Esophagus muscularis mucosa (tissue), 4 donors: Measurements from ENCODE around the gene DUXB.

Experiments
- EP300 ChIP-seq: sonication (generic); formaldehyde crosslinking; IDR thresholded peaks from one replicate; pipeline ENCODE4 v1.6.1; 2017; ENCODE audit warnings: antibody characterized with exemption
- POLR2AphosphoS5 ChIP-seq, 2 donors: sonication (generic); formaldehyde crosslinking; IDR thresholded peaks; one replicate each; pipeline ENCODE4 v1.6.1; 2017; ENCODE audit warnings: antibody characterized with exemption in 2 of 2
- TF ChIP-seq, protein P1 (sequence below), 3 experiments: fragments of 200-600 bp in 2 of 3; fragments of 450-650 bp in 1 of 3; sonication (generic) in 2 of 3; IDR thresholded peaks; one replicate each; pipeline ENCODE4 v1.5.1; 2017 to 2019; ENCODE audit warnings: antibody characterized with exemption in 3 of 3, mild to moderate bottlenecking in 2 of 3, moderate library complexity in 1 of 3

DNA sequence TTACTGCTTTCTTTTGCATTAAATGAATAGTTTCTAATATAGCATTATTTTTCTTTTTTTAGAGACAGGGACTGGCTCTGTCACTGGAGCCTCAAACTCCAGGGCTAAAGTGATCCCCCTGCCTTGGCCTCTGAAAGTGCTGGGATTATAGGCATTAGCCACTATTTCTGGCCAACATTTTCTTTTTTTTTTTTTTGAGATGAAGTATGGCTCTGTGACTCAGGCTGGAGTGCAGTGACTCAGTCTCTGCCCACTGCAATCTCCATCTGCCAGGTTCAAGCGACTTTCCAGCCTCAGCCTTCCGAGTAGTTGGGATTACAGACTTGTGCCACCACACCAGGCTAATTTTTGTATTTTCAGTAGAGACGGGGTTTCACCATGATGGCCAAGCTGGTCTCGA lies 2.0 kb upstream of the DUXB start:
- TF ChIP-seq, protein P1, sequence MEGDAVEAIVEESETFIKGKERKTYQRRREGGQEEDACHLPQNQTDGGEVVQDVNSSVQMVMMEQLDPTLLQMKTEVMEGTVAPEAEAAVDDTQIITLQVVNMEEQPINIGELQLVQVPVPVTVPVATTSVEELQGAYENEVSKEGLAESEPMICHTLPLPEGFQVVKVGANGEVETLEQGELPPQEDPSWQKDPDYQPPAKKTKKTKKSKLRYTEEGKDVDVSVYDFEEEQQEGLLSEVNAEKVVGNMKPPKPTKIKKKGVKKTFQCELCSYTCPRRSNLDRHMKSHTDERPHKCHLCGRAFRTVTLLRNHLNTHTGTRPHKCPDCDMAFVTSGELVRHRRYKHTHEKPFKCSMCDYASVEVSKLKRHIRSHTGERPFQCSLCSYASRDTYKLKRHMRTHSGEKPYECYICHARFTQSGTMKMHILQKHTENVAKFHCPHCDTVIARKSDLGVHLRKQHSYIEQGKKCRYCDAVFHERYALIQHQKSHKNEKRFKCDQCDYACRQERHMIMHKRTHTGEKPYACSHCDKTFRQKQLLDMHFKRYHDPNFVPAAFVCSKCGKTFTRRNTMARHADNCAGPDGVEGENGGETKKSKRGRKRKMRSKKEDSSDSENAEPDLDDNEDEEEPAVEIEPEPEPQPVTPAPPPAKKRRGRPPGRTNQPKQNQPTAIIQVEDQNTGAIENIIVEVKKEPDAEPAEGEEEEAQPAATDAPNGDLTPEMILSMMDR (IDR thresholded peaks at IDR 0.05): no peak
- TF ChIP-seq EP300: no peak
- no peak for TF ChIP-seq POLR2AphosphoS5 (IDR thresholded peaks at IDR 0.05)
